HG02852 (cell line): ENCODE measurements around the gene KIAA1614.

Experiments used
- ATAC-seq: cut with Tn5 transposase; IDR thresholded peaks from one replicate; pipeline ENCODE4 v1.9.1; 2021; ENCODE audit warnings: mild to moderate bottlenecking, moderate library complexity; ENCODE audit not compliant: unreplicated experiment

Gene KIAA1614

GRCh38 chr1:180908074-180908765, 4.5 kb upstream of the KIAA1614 start:
- no peak for ATAC-seq

DNA sequence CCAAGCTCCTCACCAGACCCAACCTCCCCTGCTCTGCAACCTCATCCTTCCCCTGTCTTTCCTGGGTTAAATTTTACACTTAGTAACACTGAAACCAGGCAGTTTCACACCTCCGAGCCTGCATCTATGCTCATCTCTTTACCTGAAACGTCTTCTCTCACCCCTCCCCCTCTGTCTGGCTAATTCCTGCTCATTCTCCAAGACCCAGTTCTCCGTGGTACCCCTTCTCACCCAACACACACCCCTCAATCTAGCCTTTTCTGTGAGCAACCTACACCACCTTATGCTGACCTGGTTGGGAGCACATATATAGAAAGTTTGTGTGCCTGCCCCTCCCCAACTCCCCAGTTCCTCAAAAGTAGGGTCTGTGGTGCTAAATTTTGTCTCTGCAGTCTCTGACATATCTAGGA, 3.7 kb upstream of the KIAA1614 start:
- ATAC-seq, result peak; percentile 27

DNA sequence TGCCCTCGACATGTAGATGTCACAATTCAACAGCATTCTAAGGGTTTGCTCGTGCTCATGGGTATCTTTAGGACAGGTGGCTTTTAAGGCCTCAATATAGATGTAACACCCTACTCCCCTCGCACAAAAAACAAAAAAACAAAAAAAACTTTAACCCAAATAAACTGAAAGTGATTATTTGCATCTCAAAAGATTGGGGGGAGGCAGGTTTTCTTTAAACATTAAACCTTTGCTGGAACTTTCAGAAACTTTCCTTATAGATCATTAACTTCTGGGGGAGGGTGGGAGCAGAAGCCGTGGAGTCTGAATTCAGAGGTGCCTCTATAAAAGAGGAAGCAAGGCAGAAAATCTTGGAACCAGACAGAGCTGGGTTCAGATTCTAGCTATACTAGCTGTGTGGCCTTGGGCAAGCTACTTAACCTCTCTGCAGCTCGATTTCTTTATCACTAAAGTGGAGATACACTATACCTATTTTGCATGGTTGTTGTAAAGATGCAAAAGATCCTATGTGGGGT, 3.2 kb upstream of the KIAA1614 start:
- ATAC-seq, result peak; percentile 39

GRCh38 chr1:180911640-180912191, 981 bp upstream of the KIAA1614 start:
- no peak for ATAC-seq

DNA sequence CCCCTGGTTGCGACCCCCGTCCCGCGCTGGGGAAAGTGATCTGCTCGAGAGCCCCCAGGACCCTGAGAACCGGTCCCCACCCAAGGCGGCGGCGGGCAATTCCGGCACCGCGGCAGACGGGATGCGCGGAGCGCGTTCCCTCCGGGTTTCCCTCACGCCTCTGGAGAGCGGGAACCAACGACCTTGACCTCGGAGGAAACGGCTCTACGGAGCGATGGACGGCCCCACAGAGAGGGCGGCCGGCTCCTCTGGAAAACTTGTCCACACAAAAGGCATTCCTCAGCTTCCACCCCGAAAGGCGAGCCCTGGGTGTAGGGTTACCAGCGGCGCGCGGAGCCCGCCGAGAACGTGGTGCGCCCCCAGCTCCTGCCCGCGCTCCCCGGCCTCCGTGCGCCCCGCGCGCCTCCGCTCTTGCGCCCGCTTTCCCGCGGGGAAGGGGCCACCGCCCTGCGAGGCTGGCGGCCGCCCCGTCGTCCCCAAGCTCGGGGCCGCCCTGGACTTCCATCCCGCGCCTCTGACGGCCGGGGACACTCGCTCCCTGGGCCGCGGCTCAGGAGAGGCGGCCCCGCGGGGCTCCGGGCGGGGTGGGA, 391 bp upstream of the KIAA1614 start:
- no peak for ATAC-seq

DNA sequence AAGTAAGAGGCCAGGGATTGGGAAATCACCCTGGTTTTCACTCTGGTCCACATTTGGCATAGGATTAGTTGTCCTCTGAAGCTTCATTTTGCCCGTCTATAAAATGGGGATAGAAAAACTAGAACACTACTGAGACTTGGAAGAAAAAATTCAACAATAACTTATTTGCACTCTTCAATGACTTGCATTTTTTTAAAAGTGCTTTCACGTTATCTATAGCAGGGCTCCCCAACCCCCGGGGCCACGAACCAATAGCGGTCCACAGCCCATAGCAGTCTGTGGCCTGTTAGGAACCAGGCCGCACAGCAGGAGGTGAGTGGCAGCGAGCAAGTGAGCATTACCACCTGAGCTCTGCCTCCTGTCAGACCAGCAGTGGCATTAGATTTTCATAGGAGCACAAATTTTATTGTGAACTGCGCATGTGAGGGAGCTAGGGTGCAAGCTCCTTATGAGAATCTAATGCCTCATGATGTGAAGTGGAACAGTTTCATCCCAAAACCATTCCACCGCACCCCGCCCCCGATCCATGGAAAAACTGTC, 2.8 kb downstream of the KIAA1614 start:
- ATAC-seq, result no peak

DNA sequence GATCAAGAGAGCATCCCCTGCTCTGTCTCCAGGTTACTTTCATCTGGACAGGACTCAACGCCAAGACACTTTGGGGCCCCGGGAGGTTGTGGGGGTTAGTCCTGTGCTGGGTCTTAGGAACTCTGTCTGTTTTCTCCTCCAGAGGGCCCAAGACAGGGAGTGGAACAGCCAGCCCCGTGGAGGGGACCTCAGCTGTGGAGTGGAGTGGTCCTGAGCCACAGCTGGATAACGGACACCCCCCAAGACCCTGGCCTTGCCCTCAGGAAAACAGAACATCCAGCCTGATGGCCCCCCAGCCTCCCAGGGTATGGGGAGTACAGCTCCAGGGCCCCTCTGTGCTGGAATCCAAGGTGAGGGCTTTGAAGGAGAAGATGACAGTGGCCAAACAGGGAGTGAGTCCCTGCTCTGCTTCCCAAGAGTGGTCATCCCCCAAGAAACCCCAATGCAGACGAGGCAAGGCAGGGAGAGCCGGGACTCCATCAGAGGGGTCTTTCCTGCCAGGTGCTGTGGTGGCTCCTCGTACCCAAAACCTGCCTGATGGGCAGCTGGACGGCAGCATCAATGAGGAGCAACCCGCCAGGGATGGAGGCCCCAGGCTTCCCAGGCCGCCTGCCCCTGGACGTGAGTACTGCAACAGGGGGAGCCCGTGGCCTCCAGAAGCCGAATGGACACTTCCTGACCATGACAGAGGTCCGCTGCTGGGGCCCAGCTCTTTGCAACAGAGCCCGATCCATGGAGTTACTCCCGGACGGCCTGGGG, 3.5 kb downstream of the KIAA1614 start:
- no peak for ATAC-seq

- ATAC-seq, result no peak
Observed at GRCh38 chr1:180916771-180917170, 4.1 kb downstream of the KIAA1614 start.

GRCh38 chr1:180917306-180918065, 4.8 kb downstream of the KIAA1614 start:
- ATAC-seq, result no peak

- ATAC-seq, result no peak
Observed at GRCh38 chr1:180918519-180918918, 5.8 kb downstream of the KIAA1614 start.

DNA sequence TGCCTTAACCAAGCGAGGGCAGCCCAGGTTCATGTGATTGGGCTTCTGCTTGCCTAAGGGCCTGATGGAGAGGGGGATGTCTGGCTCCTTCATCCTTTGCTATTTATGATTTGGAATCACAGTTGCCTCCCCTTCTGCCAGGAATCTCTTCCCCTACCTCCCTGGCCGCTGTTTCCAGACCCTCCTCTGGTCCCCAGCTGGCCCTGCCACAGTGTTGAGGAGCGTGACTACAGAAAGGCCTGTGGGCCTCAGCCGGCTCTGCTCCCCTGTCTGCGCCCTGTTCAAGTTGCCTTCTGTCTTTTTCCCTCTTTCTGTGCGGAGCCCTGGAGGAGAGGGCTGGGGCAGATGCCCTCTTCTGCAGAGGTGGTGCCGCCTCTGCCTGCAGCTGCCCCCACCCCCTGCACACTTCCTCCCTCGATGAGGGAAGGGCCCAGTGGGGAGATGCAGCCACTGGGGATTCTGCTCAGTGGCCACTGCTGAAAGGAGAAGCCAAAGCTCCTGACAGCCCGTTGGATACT, 6.5 kb downstream of the KIAA1614 start:
- ATAC-seq, result no peak

- no peak for ATAC-seq
Observed at GRCh38 chr1:180920193-180920592, 7.5 kb downstream of the KIAA1614 start.

DNA sequence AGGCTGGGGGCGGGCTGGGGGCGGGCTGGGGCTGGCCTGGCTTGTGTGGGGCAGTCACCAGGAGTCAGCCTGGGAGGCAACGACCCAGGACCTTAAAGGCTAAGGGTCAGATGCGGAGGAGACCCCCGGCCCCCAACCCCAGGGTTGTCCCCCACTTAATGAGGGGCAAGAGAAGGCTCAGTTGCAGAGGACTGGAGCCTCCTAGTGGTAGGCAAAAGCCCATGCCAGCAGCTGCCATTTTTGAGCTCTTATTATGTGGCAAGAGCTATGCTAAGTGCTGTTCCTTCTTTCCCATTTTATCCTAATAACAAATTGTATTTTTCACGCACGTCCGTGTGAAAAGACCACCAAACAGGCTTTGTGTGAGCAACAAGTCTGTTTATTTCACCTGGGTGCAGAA, 8.0 kb downstream of the KIAA1614 start:
- no peak for ATAC-seq

DNA sequence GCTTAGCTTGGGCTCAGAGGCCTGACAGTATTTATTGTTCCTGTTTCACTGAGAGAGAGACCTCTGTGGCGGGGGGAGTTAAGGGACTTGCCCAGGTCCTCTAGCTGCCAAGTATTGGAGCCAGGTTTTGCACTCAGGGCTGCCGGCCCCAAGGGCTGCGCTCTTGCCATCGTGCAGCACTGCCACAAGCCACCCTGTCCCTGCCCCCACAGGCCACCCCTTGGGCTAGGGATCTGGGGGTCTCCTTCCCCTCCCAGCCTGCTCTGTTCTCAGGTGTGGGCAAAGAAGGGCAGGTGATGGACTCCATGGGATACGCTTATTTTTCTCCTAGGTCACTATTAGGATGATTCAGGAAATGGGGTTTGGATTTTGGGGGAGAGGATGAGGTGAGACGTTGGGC, 8.7 kb downstream of the KIAA1614 start:
- ATAC-seq, result no peak

- ATAC-seq, result no peak
Observed at GRCh38 chr1:180921891-180922630, 9.4 kb downstream of the KIAA1614 start.

- no peak for ATAC-seq
Observed at GRCh38 chr1:180922631-180923015, 9.9 kb downstream of the KIAA1614 start.

DNA sequence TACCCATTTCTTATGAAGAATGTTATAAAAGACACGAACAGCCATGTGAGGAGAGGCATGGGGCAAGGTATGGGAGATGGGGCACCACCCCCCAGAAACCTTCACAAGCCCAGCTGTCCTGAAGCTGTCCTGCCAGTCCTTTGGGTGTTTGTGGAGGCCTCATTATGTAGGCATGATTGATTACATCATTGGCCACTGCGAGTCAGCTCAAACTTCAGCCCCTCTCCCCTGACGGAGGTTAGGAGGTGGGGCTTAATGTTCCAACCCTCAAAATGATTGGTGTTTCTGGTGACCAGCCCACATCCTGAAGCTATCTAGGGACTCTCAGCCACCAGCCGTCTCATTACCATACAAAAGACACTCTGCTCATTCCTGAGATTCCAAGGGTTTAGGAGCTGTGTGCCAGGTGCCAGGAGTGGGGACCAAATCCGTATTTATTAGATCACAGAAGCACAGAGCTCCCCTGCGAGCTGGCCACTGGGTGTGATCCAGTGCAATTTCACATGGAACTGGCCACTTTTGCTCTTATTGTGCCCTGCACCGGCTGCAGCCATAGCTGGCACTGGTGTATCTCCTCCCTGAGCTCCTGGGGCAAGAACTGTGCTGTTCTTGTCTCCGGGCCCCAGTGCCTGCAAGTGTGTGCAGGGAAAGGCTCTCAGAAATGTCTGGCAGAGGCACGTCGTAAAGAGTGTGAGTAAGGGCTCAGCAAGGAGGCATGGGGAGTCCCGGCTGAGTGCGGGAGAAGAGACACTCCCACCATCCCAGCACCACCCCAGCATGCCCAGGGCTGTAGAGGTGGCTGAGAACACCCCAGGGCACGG, 10.5 kb downstream of the KIAA1614 start:
- no peak for ATAC-seq

DNA sequence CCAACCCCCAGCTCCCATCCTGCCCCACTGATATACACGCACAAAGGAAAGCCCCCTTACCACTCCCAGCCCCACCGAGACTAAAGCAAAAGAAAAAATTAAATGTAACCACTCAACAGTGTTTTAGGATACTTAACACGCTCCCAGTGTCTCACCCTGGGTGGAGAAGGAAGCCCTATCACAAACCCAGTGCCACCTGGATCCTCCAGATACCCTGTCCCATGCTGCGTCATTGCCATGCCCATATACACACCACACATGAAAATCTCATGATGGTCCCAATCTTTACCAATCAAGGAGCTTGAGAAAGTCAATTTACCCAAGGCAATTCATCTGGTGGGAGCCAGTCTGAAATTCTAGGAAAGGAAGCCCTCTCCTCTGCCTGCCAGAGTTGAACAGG, 11.2 kb downstream of the KIAA1614 start:
- ATAC-seq, result no peak

DNA sequence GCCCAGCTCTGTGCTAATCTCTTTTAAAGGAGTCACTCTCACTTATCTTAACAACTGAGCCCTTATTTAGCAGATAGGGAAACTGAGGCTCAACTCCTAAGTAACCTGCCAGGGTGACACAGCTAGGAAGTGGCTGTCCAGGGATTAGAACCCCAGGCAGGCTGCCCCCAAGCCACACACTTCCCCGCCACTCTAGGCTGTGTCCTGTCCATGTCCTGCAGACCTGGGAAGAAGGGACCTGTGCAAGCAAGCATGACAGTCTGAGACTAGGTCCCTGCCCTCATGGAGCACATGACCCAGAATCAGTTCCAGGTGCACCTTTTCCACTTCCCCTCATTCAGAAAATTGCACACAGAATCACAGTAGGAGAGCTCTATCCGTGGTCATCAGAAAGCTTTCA, 12.2 kb downstream of the KIAA1614 start:
- ATAC-seq, result no peak
